GM23248 (cell line): ENCODE data around the gene PPP1R27. TPM values are rescaled to one million over a fixed set of nuclear protein-coding genes. Genes with fewer than 3 reads are reported as not detected.

Experiments
- DNase-seq: peaks from one replicate; pipeline ENCODE4 v3.0.0-alpha.2; 2015
- H2AFZ ChIP-seq: fragments of 200-600 bp; sonication (generic); 2 replicates; pipeline ENCODE4 v1.6.1; 2016; ENCODE audit warnings: antibody characterized with exemption
- H3F3A ChIP-seq: fragments of 200-600 bp; sonication (generic); 2 replicates; pipeline ENCODE4 v1.6.1; 2016; ENCODE audit warnings: mild to moderate bottlenecking, antibody characterized with exemption, mixed run types; ENCODE audit not compliant: insufficient read depth
- H3K27ac ChIP-seq: fragments of 200-600 bp; sonication (generic); 2 replicates; pipeline ENCODE4 v1.5.1; 2016; ENCODE audit warnings: mild to moderate bottlenecking
- H3K27me3 ChIP-seq: fragments of 200-600 bp; sonication (generic); replicated peaks from 2 replicates; pipeline ENCODE4 v1.6.1; 2016; ENCODE audit warnings: mild to moderate bottlenecking; ENCODE audit not compliant: insufficient read depth
- H3K36me3 ChIP-seq: fragments of 200-600 bp; sonication (generic); 2 replicates; pipeline ENCODE4 v1.6.1; 2016; ENCODE audit warnings: low read depth, mild to moderate bottlenecking
- H3K4me1 ChIP-seq: fragments of 200-600 bp; sonication (generic); 2 replicates; pipeline ENCODE4 v1.6.1; 2016; ENCODE audit warnings: mild to moderate bottlenecking; ENCODE audit not compliant: insufficient read depth
- H3K4me2 ChIP-seq: fragments of 200-600 bp; sonication (generic); one replicate; pipeline ENCODE4 v1.6.1; 2016; ENCODE audit warnings: mild to moderate bottlenecking; ENCODE audit not compliant: unreplicated experiment
- H3K4me3 ChIP-seq: fragments of 200-600 bp; sonication (generic); 2 replicates; pipeline ENCODE4 v1.5.1; 2016; ENCODE audit warnings: mild to moderate bottlenecking
- H3K79me2 ChIP-seq: fragments of 200-600 bp; sonication (generic); 2 replicates; pipeline ENCODE4 v1.6.1; 2016; ENCODE audit warnings: mild to moderate bottlenecking; ENCODE audit not compliant: insufficient read depth
- H3K9ac ChIP-seq: fragments of 200-600 bp; sonication (generic); 2 replicates; pipeline ENCODE4 v1.6.1; 2016; ENCODE audit warnings: mild to moderate bottlenecking
- H3K9me2 ChIP-seq: fragments of 200-600 bp; sonication (generic); 2 replicates; pipeline ENCODE4 v1.6.1; 2016; ENCODE audit warnings: mixed run types, mild to moderate bottlenecking, moderate library complexity; ENCODE audit not compliant: insufficient read depth
- H3K9me3 ChIP-seq: fragments of 200-600 bp; sonication (generic); one replicate; pipeline ENCODE4 v1.6.1; 2017; ENCODE audit warnings: low read depth
- H4K20me1 ChIP-seq: fragments of 200-600 bp; sonication (generic); 2 replicates; pipeline ENCODE4 v1.6.0; 2016; ENCODE audit not compliant: insufficient read depth
- EZH2 ChIP-seq: fragments of 200-600 bp; sonication (generic); IDR thresholded peaks from 2 replicates; pipeline ENCODE4 v1.6.1; 2018; ENCODE audit warnings: antibody characterized with exemption, mild to moderate bottlenecking; ENCODE audit not compliant: insufficient read depth, poor library complexity, severe bottlenecking
- EZH2phosphoT487 ChIP-seq: fragments of 200-600 bp; sonication (generic); IDR thresholded peaks from 2 replicates; pipeline ENCODE4 v1.6.1; 2018; ENCODE audit warnings: antibody characterized with exemption, moderate library complexity, mild to moderate bottlenecking, low read depth; ENCODE audit not compliant: insufficient read depth
- WGBS, 2 experiments: methylation state at CpG; one replicate each; pipeline ENCODE4 v1.1.6; 2015 to 2017; ENCODE audit warnings: low lambda C conversion rate in 2 of 2, low coverage in 1 of 2; ENCODE audit errors: missing lambda C conversion rate in 2 of 2; 5-methylcytosine and 5-hydroxymethylcytosine counted together
- in situ Hi-C: fragments of 300-500 bp; cut with MboI; formaldehyde crosslinking; loops from 2 replicates; pipeline ENCODE4 v1.15.0; 2020
- polyA plus RNA-seq: library from polyadenylated mRNA; unstranded; fragments of >200 nt; fragmentation: Nextera tagmentation; extraction: Ambion mirVana; gene quantifications from 2 replicates; pipeline ENCODE4 v1.2.1, GENCODE V29; 2016
- total RNA-seq: library from RNA; depleted of rRNA; stranded (reverse); fragments of >200 nt; shearing (Covaris generic); gene quantifications from 2 replicates; pipeline ENCODE4 v1.2.3, GENCODE V29; 2014

Gene PPP1R27
- total and polyA plus RNA-seq, 2 experiments from 2014 or later: not detected

GRCh38 chr17:81811705-81812570 is 22.9 kb downstream of the PPP1R27 start:
- Histone ChIP-seq H3K9ac (no peak overlapping the region), H3K4me3 (no peak overlapping the region), H3K27ac (no peak overlapping the region), H3F3A (no peaks in the 10 kb centered on the region), H3K36me3 (no peaks in the 10 kb centered on the region), H3K9me2 (no peaks in the 10 kb centered on the region), H3K79me2 (no peaks in the 10 kb centered on the region), H3K4me2 (no peak overlapping the region), H4K20me1 (no peaks in the 10 kb centered on the region), H3K4me1 (no peaks in the 10 kb centered on the region), H2AFZ (no peak overlapping the region), H3K27me3 (peaks cover 27% of the 10 kb centered on the region), H3K9me3 (no peaks in the 10 kb centered on the region)
- no peak for DNase-seq
- in situ Hi-C loops: no loop called here
- TF ChIP-seq EZH2phosphoT487 (no peak), EZH2 (no peak)
- 48 to 54% methylated on average over 12 to 22 of the region's 24 CpGs for WGBS, 2 experiments

GRCh38 chr17:81810892-81811704 is 23.8 kb downstream of the PPP1R27 start:
- H3K9me2 ChIP-seq: no peaks in the 10 kb centered on the region
- no peaks in the 10 kb centered on the region for H3K79me2 ChIP-seq
- no peak overlapping the region for H3K4me2 ChIP-seq
- no peak overlapping the region for H3K9ac ChIP-seq
- no peak overlapping the region for H3K27ac ChIP-seq
- no peak overlapping the region for H3K4me3 ChIP-seq
- no peaks in the 10 kb centered on the region for H3K9me3 ChIP-seq
- no peaks in the 10 kb centered on the region for H4K20me1 ChIP-seq
- TF ChIP-seq EZH2phosphoT487: no peak
- no peak for TF ChIP-seq EZH2
- H3K4me1 ChIP-seq: no peaks in the 10 kb centered on the region
- no peaks in the 10 kb centered on the region for H3F3A ChIP-seq
- H3K27me3 ChIP-seq: peaks cover 33% of the 10 kb centered on the region
- WGBS, 2 experiments: 61 to 63% methylated on average over 37 to 42 of the region's 42 CpGs
- no peaks in the 10 kb centered on the region for H3K36me3 ChIP-seq
- DNase-seq: no peak
- in situ Hi-C loops: no loop called here
- no peak overlapping the region for H2AFZ ChIP-seq

GRCh38 chr17:81810476-81810875 is 24.4 kb downstream of the PPP1R27 start:
- H3K4me1 ChIP-seq: no peaks in the 10 kb centered on the region
- H3K9ac ChIP-seq: no peak overlapping the region
- H3K9me3 ChIP-seq: no peaks in the 10 kb centered on the region
- no peak for TF ChIP-seq EZH2
- no peak for TF ChIP-seq EZH2phosphoT487
- H3K27me3 ChIP-seq: peaks cover 39% of the 10 kb centered on the region
- no peaks in the 10 kb centered on the region for H3K79me2 ChIP-seq
- in situ Hi-C loops: no loop called here
- no peaks in the 10 kb centered on the region for H4K20me1 ChIP-seq
- H3K4me3 ChIP-seq: no peak overlapping the region
- no peaks in the 10 kb centered on the region for H3K9me2 ChIP-seq
- DNase-seq: no peak
- no peaks in the 10 kb centered on the region for H3F3A ChIP-seq
- no peak overlapping the region for H3K27ac ChIP-seq
- no peak overlapping the region for H2AFZ ChIP-seq
- H3K36me3 ChIP-seq: no peaks in the 10 kb centered on the region
- no peak overlapping the region for H3K4me2 ChIP-seq
- WGBS, 2 experiments: 56 to 63% methylated on average over 6 to 8 of the region's 8 CpGs

GRCh38 chr17:81809556-81809998 is 25.3 kb downstream of the PPP1R27 start:
- no peak overlapping the region for H3K4me2 ChIP-seq
- 63 to 67% methylated on average over 7 of the region's 7 CpGs for WGBS, 2 experiments
- H3K79me2 ChIP-seq: no peaks in the 10 kb centered on the region
- H3K9ac ChIP-seq: no peak overlapping the region
- TF ChIP-seq EZH2phosphoT487: no peak
- no peaks in the 10 kb centered on the region for H3K36me3 ChIP-seq
- no peaks in the 10 kb centered on the region for H3K4me1 ChIP-seq
- H3K4me3 ChIP-seq: no peak overlapping the region
- no peak overlapping the region for H2AFZ ChIP-seq
- H4K20me1 ChIP-seq: no peaks in the 10 kb centered on the region
- no peaks in the 10 kb centered on the region for H3K9me2 ChIP-seq
- no peak for DNase-seq
- H3K9me3 ChIP-seq: no peaks in the 10 kb centered on the region
- H3K27ac ChIP-seq: no peak overlapping the region
- peaks cover 48% of the 10 kb centered on the region for H3K27me3 ChIP-seq
- in situ Hi-C loops: no loop called here
- no peaks in the 10 kb centered on the region for H3F3A ChIP-seq
